GM18508 (cell line): ENCODE results near the gene C19orf81.
"Not testable (repeated sequence)": the region's sequence is repeated elsewhere in the genome, so short reads cannot be mapped to it uniquely, and the experiment has no call there.

Experiments used
- ATAC-seq: cut with Tn5 transposase; IDR thresholded peaks from one replicate; pipeline ENCODE4 v1.9.1; 2021; ENCODE audit warnings: moderate number of reproducible peaks; ENCODE audit not compliant: insufficient read depth, unreplicated experiment

C19orf81 gene

GRCh38 chr19:50649433-50650391, at the start of gene C19orf81:
C19orf81 (plus strand) TSS chr19:50649445; CDS start chr19:50649445, 0 bp downstream.
- ATAC-seq: no peak

- ATAC-seq: no peak
Measured at GRCh38 chr19:50601407-50602088, 47.7 kb upstream of the C19orf81 start.

GRCh38 chr19:50602089-50602422, 47.2 kb upstream of the C19orf81 start:
- ATAC-seq: no peak

GRCh38 chr19:50602496-50602895, 46.7 kb upstream of the C19orf81 start:
- no peak for ATAC-seq

GRCh38 chr19:50602935-50603334, 46.3 kb upstream of the C19orf81 start:
- no peak for ATAC-seq

GRCh38 chr19:50604264-50605073, 44.8 kb upstream of the C19orf81 start:
- ATAC-seq: not testable (repeated sequence)

- ATAC-seq: not testable (repeated sequence)
Measured at GRCh38 chr19:50606059-50606836, 43.0 kb upstream of the C19orf81 start.

GRCh38 chr19:50607388-50607787, 41.9 kb upstream of the C19orf81 start:
- ATAC-seq: no peak

GRCh38 chr19:50607874-50608785, 41.1 kb upstream of the C19orf81 start:
- ATAC-seq: no peak

GRCh38 chr19:50612504-50613404, 36.5 kb upstream of the C19orf81 start:
- not testable (repeated sequence) for ATAC-seq

GRCh38 chr19:50618379-50618778, 30.9 kb upstream of the C19orf81 start:
- not testable (repeated sequence) for ATAC-seq

- not testable (repeated sequence) for ATAC-seq
Measured at GRCh38 chr19:50619184-50619583, 30.1 kb upstream of the C19orf81 start.

GRCh38 chr19:50620394-50620906, 28.8 kb upstream of the C19orf81 start:
- not testable (repeated sequence) for ATAC-seq

GRCh38 chr19:50624949-50625600, 24.2 kb upstream of the C19orf81 start:
- no peak for ATAC-seq

GRCh38 chr19:50626011-50626410, 23.2 kb upstream of the C19orf81 start:
- no peak for ATAC-seq

- no peak for ATAC-seq
Measured at GRCh38 chr19:50626795-50627194, 22.4 kb upstream of the C19orf81 start.

GRCh38 chr19:50628146-50628545, 21.1 kb upstream of the C19orf81 start:
- no peak for ATAC-seq
